HG03439 (cell line): ENCODE results near the gene HADHA.

ENCODE experiments used
- ATAC-seq: cut with Tn5 transposase; IDR thresholded peaks from one replicate; pipeline ENCODE4 v1.9.1; 2021; ENCODE audit warnings: mild to moderate bottlenecking, moderate library complexity; ENCODE audit not compliant: unreplicated experiment

Gene HADHA

DNA sequence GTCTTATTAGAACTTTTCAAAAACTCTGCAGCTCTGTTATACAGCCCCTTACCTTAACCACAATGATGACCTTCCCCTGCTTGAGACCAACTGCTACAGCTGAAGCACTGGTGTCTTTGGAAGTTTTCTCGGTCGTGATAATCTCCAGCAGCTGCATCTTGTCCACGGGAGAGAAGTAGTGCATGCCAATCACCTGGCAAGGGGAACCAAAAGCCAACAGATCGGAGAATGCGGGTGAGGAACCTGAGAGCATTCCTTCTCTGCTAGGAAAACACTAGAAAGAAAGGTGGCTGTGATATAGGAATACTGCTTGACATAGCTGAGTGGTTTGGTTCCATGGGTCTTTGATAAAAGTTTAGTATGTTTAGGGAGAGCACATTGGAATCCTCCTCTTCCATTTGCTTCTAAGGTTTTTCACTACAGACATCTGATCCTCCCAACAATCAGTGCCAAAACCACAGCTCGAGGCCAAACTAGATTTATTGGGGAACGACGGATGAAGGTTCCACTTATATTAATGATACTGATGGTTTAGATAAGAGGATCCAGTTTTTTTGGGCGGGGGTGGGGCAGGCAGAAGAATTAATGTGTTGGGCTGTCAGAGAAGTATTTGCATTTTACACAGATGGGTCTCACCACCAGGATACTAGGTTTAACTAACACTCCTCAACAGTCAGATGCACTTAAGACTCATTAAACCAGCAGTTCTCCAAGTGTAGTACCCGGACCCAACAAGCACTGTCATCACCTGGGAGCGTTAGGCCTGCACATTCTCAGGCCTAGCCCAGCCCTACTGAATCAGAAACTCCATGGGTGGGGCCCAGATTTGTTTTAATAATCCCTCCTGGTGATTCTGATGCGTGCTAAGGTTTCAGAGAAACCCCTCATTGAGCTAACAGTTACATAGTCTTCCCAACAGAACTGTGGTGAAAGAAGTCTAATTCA is 49.1 kb downstream of the HADHA start:
- ATAC-seq, result no peak

DNA sequence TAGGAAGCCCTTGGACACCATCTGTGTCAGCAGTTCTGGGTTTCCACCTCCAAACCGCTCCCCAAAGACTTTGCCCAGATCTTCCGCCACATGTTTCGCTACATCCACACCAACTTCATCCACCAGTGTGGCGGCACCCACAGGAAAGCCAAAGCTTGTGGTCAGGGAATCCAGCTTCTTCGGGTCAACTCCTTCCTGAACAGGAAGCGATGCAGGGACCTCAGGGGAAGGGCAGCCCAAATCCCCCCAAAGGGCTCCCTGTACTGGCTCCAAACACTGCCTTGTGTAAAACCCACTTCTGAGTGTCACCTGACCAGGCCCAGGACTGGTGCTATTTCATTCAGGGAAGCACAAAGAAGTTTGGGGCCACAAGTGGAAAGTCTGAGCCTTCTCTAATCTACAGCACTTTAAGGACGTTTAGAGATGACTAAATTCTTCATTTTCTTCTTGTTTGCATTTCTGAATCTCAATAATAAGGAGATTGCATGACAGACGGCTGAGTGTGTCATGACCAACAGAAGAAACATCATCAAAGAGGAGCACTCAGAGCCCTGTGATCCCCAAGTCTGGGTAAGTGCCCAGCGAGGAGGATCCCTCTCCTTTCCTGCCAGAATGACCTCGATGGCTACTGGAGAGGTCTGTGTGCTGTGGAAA is 50.7 kb downstream of the HADHA start:
- no peak for ATAC-seq

DNA sequence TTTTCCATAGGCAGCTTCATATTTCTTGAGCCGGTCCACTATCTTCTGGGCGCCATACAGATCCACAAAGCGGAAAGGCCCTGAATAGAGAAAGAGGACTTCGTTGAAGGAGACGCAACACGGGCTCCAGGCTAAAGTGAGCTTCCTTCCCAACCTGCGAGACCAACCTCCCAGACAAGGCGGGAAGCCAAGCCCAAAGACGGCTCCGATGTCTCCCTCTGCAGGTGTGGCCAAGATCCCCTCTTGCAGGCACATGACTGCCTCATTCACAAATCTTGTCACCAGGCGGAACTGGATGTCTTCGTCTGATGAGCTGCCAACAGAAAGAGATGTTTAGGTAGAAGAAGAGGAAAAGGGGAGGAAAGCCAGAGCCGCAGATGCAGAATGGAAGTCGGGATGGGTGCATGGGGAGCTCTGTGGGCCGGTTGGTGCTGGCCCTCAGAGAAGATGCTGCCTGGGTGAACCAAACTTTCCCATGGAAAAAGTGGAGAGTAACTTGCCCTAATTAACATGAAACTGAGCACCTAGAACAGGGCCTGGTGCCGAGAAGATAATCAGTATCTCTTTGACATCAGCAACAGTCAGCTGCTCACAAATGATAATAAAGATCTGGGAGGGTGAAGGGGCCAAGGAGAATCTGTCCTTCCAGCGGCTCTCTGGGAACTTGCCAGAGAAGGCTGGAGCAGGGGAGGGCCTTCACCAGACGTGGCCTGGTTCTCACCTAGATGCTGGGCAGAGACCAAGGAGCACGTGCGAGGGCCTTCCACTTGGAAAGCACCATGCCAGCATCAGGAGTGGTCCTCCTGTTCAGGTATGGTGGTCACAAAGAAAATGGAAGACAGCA is 52.9 kb downstream of the HADHA start:
- no peak for ATAC-seq

DNA sequence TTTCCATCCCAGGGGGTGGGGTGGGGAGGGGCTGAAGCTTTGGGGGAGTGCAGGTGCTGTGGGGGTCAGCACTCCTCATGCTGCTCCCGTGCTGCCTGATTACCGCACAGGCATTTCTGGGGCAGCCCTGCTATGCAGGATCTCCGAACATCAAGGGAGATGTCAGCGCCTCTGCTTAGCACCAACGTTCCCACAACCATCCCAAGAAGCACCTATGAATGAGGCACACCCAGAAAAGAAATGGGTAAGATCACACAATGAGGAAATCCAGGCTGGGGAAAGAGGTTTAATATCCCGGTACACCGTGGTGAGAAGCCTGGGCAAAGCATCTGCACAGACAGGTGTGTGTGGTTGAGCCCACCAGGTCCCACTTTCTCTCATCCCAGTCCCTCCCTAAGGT is 54.1 kb downstream of the HADHA start:
- no peak for ATAC-seq

DNA sequence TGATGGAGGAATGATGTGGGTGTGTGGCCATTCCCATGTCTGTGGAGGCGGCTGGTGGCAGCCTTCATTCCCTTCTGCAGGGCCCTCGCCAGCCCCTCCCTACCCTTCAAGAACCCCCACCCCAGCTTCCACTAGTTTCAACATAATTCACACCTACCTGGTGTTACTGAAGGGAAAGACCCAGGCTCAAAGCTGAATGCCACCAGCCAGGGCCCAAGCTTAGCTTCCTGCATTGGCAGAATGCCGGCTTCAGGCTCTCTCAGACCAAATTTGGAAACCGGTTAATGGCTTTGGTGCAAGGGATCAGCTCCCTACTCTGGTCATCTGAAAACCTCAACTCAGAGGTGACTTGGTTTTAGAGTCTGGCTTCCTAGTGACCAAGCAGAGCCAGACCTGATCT is 54.7 kb downstream of the HADHA start:
- ATAC-seq, result no peak

DNA sequence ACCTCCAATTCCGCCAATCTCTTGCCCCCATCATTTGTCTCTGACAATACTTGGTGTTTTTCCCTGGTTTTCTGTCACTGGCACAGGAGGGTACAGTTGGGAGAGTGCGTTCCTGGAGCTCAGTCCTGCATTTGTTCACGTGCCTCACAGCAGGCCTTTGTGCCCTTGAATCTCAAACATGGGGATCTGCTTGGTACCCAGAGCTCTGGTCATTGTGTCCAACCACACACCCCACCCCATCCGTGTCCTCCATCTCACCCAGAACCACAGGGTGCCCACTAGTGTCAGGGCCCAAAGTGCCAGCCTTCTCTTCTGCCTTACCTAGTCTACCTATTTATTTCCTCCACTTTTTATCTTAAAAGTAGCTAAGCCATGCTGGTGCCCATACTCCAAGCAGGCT is 55.3 kb downstream of the HADHA start:
- no peak for ATAC-seq

DNA sequence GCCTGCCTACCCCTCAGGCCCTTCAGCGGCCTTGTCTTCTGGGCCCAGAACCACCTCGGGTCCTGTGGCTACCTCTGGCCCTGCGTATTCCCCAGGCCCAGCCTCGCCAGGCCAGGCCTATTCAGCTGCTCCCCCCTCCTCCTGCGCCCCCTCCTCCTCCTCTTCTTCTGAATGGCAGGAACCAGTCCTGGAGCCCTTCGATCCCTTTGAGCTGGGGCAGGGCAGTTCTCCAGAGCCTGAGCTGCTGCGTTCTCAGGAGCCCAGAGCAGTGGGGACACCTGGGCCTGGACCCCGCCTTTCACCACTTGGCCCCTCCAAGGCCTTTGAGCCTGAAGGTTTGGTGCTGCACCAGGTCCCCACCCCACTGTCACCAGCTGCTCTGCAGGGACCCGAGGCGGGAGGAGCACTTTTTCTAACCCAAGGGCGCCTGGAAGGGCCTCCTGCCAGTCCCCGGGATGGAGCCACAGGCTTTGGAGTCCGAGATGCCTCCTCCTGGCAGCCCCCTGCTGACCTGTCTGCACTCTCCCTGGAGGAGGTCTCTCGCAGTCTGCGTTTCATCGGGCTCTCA is 56.8 kb downstream of the HADHA start:
- no peak for ATAC-seq

DNA sequence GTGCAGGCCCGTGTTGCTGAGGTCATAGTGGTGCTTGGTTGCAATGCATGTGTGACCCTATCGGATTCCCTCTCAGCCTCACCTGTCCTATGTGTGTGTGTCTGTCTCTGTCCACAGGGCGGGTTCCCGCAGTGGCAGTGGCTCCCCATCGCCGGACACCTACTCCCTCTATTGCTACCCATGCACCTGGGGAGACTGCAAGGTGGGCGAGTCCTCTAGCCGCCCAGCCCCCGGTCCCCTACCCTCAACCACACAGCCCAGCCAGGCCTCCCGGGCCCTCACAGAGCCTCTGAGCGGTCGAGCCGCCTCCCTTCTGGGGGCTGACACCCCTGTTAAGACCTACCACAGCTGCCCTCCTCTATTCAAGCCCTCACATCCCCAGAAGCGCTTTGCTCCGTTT is 57.3 kb downstream of the HADHA start:
- ATAC-seq, result no peak

DNA sequence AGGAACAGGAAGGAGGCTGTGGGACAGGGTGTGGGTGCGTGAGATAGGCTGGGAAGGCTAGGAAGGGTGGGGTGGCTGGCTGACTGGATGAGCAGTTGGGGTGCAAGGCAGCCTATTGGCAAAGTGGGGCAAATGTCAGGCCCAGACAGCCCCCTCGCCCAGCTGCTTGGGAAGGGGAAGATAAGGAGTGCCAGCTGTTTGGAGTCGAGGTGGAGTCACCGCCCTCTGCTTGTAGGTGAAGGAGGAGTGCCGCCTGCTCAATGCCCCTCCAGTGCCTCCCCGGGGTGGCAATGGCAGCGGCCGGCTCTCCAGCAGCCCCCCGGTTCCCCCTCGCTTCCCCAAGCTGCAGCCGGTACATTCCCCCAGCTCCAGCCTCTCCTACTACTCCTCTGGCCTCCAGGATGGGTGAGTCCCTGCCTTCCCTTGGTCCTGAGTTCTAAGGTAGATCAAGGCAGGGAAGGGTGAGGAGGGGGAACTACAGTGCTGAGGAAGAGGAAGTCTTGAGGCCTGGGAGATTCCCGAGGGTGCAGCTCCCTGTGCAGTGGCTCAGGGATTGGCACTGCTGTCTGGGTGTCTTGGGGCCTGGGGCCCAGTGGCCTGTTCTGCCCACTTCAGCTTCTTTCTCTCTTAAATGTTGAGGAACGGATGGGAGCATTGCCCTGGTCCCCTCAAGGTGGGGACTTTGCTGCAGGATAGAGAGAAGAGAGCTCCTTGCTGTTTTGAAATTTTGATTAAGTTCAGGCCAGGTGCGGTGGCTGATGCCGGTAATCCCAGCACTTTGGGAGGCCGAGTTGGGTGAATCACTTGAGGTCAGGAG is 58.3 kb downstream of the HADHA start:
- no peak for ATAC-seq

DNA sequence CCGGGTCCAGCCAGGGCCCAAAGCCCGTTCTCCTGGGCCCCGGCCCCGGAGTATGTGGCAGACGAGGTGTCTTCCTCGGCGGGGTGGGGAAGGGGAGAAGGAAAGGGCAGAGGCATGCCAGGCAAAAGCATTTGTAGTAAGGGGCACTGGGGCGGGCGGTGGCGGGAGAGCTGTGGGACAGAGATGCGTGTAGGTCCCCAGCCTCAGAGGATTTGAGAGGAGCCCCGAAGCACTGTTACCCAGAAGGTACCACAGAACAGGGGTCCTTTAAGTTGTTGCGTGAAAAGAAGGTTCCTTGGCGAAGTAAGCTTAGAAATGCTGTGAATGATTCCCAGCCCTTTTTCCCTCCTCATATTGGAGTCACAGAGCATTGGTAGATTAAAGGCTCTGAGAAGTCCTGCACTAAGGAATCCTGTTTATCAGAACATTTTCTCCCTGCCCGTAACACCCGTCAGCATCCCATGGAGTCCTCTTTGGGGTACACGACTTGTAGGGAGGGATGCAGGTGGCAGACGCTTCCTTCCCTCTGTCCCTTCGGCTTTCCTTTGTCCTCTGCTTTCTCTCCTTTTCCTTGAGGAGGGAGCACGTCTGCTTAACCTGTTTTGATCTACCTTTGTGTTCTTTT is 59.0 kb downstream of the HADHA start:
- no peak for ATAC-seq

DNA sequence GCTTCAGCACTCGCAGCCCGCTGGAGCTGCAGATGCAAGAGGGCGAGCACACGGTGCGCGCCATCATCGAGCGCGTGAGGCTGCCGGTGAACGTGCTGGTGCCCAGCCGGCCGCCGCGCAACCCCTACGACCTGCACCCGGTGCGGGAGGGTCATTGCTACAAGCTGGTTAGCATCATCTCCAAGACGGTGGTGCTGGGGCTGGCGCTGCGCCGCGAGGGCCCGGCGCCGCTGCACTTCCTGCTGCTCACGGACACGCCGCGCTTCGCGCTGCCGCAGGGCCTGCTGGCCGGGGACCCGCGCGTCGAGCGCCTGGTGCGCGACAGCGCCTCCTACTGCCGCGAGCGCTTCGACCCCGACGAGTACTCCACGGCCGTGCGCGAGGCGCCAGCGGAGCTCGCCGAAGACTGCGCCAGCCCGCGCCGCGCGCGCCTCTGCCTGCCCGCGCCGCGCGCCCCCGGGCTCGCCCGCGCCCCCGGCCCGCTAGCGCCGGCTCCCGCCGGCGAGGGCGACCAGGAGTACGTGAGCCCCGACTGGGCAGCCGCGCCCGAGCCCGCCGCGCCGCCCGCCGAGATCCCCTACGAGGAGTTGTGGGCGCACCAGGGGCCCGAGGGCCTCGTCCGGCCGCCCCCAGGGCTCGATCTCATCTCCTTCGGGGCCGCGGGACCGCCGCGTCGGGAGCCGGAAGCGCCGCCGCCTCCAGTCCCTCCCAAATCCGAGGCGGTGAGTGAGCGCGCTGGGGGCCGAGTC is 59.7 kb downstream of the HADHA start:
- peak; percentile 70 for ATAC-seq

DNA sequence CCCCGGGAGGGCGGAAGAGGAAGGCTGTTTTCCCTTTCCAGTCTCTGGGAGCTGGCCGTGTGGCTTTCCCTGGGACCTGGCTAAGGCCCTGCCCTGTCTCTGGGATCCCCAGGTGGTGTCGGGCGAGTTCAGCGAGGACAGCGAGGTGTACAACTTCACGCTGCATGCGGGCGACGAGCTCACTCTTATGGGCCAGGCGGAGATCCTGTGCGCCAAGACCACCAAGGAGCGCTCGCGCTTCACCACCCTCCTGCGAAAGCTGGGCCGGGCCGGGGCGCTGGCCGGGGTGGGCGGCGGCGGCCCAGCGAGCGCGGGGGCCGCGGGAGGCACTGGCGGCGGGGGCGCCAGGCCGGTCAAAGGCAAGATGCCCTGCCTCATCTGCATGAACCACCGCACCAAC is 60.3 kb downstream of the HADHA start:
- ATAC-seq, result no peak

DNA sequence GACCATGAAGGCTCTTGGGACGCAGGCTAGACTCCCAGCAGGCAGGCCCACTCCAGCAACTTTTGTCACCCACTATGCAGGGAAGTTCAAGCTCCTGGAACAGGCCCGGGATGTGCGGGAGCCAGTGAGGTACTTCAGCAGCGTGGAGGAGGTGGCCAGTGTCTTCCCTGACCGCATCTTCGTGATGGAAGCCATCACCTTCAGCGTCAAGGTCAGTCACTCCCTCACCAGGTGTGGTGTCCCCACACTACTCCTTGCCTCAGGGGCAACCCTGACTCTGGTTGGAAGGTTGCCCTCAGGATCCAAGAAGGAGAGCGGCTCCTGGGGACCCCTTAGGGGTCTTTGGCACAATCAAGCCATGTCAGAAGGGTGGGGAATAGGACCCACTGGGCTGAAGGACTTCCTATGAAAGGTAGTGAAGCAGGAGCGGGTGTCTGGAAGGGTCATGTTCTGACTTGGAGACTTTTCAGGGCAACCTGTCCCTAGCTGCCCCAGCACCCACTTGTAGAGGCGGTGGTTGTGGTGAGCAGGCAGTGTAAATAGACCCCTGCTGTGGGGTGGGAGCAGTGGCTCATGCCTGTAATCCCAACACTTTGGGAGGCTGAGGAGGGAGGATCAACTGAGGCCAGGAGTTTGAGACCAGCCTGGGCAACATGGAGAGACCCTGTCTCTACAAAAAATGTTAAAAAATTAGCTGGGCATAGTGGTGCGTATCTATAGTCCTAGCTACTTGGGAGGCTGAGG is 61.4 kb downstream of the HADHA start:
- ATAC-seq, result no peak

DNA sequence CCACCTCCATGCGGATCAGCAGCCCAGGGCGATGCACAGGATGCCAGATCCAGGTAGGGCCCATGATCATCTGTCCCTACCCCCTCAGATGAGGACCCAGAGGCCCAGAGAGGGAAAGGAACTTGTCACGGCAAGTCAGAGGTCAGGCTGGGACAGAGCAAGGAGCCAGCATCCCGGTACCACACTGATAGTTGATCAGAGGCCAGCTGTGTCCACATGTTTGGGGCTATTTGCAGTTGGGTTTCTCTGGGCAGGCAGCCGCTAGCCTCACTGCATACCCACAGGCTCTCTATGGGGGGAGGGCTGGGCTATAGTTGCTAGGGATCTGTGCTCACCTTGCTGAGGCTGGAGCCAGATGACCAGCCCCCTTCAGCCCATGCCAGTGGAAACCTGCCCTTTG is 62.0 kb downstream of the HADHA start:
- ATAC-seq, result no peak

DNA sequence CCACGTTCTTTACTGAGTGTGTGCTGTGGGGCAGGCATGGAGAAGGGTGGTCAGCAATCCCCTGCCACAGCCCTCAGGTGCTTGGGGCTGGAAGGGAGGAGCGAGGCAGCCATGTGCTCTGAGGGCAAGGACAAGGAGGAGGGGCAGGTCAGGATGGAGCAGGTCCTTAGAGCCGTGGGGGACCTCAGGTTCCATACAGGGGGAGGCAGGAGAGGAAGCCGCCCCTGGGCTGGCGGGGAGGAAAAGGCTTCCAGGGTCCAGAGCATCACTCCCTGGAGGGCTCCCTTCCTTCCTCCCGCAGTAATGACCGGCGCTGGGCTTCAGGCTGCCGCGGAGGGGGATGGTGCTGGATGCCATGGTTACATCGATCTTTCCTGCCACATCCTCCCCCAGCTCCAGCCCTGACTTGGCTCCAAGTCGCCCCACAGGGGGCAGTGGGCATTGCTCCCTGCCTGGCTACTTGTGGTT is 65.0 kb downstream of the HADHA start:
- ATAC-seq, result no peak

DNA sequence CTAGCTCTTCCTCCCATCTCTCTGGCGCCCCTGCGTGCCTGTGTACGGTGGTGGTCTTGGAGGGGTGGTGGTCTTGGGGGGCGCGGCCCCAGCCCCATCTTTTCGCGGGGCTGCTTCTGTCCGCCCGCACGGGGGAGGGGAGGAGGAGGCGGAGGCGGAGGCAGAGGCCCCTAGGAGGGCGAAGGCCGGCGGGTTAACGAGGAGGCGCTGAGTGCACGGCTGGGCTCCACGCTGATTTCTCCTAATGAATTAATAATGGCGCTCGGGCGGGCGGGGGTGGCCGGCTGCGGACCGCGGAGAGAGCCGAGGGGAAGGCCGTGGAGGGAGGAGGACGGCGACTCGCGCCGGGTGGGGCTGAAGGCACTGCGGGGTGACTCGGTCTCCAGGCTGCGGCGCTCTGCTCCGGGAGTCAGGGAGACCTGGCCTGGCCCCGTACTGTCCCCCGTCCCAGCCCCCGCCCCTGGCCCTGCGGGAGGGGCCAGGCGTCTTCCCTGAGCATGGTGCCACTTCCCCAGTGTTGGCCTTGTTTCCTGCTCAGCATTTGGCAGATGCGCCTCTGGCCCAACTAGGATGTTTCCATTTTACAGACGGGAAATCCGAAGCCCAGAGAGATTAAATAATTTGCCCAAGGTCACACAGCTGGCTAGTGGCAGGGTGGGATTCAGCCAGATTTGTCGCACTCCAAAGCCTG is 65.5 kb downstream of the HADHA start:
- ATAC-seq, result no peak

DNA sequence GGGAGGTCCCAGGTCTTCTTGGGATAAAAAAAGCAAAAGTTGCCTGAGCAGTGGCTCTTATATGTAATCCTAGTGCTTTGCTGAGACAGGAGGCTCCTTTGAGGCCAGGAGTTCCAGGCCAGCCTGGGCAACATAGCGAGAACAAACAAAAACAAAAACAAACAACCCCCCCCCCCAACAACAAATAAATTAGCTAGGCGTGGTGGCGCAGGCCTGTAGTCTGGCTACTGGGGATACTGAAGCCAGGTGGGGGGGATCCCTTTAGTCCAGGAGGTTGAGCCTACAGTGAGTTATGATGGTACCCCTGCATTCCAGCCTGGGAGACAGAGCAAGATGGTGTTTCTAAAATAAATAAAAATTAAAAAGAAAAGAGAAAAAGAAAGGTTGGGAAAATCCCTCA is 66.2 kb downstream of the HADHA start:
- no peak for ATAC-seq

DNA sequence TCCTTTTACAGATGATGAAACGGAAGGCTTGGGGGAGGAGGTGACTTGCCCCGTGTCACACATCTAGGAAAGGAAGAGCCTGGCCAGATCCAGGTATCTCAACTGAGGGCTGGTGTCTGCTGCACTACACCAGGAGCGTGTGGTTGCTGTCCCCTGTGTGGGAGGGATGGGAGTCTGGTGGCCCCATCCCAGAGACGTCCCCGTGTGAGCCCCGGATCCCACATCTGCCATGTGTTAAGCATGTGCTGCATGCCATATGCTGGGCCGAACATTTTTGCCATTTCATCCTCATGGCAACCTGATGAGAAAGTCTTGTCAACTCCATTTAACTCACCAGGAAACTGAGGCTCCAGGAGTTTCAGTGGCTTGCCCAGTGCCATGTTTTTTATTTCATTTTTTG is 67.3 kb downstream of the HADHA start:
- ATAC-seq, result no peak
